Glutamatergic neuron (in vitro differentiated cells): Measurements from ENCODE around the gene HTR6. TPM values are rescaled to one million over a fixed set of nuclear protein-coding genes. Genes with fewer than 3 reads are reported as not detected.
"Not testable (repeated sequence)": the region's sequence is repeated elsewhere in the genome, so short reads cannot be mapped to it uniquely, and the experiment has no call there.

Source experiments
- DNase-seq: peaks from one replicate; pipeline ENCODE4 v3.0.0; 2022
- H3K27ac Mint-ChIP-seq: one replicate; pipeline ENCODE4 v1.8.0; 2020; ENCODE audit warnings: mild to moderate bottlenecking, mixed read lengths, inconsistent platforms; ENCODE audit not compliant: unreplicated experiment
- H3K27me3 Mint-ChIP-seq: one replicate; pipeline ENCODE4 v1.8.0; 2020; ENCODE audit warnings: mild to moderate bottlenecking, moderate library complexity, mixed read lengths, inconsistent platforms; ENCODE audit not compliant: unreplicated experiment
- H3K36me3 Mint-ChIP-seq: one replicate; pipeline ENCODE4 v1.8.0; 2020; ENCODE audit warnings: mild to moderate bottlenecking, mixed read lengths, inconsistent platforms; ENCODE audit not compliant: unreplicated experiment
- H3K4me1 Mint-ChIP-seq: one replicate; pipeline ENCODE4 v1.8.0; 2020; ENCODE audit warnings: mild to moderate bottlenecking, low read depth, mixed read lengths, inconsistent platforms; ENCODE audit not compliant: unreplicated experiment
- H3K4me3 Mint-ChIP-seq: one replicate; pipeline ENCODE4 v1.8.0; 2020; ENCODE audit warnings: mild to moderate bottlenecking, mixed read lengths, inconsistent platforms; ENCODE audit not compliant: unreplicated experiment
- H3K9me3 Mint-ChIP-seq: one replicate; pipeline ENCODE4 v1.8.0; 2020; ENCODE audit warnings: mild to moderate bottlenecking, moderate library complexity, mixed read lengths, inconsistent platforms; ENCODE audit not compliant: unreplicated experiment
- total RNA-seq: library from RNA; stranded (reverse); fragmentation: NEBNext Ultra II Directional; extraction: Animal tissue kit (Norgen Biotek cat#: 25700); gene quantifications from one replicate; pipeline ENCODE4 v1.2.1, GENCODE V29; 2021; ENCODE audit not compliant: unreplicated experiment
- TF ChIP-seq, protein P1 (sequence below): fragments of 200-600 bp; sonication (generic); IDR thresholded peaks from one replicate; pipeline ENCODE4 v1.5.0; 2021; ENCODE audit not compliant: partially characterized antibody, unreplicated experiment

HTR6 gene
- total RNA-seq, 1 donor from 2014 or later, result not detected

DNA sequence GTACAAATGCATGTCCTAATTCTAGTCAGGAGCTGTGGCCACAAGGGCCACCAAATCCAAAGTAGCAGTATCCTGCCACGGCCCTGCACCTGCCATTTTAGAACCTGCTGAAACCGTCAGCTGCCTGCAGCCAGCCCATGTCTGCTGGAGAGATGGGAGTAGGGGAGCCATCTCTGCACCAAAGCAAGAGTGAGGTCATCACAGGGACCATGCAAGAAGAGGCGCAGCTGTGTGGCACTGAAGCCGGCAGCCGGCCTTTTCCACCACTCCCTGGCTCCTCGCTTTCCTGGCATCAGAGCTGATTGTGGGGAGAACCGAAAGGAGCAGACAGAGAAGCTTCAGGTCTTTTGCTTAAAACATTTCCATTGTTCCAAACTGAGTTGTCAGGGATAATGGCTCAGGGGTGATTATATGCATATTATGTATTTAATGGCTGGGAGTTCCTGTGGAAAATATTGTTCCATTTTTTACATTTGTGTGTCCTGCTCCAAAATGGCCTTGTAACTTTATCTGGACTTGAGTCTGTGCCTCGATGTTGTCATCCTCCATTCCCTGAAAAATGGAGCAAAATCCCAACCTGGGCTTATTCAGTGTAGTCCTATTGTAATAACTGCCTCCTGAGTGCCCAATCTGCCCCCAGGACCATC, 39.3 kb upstream of the HTR6 start:
- H3K27me3 Mint-ChIP-seq, result no peaks in the 10 kb centered on the region

DNA sequence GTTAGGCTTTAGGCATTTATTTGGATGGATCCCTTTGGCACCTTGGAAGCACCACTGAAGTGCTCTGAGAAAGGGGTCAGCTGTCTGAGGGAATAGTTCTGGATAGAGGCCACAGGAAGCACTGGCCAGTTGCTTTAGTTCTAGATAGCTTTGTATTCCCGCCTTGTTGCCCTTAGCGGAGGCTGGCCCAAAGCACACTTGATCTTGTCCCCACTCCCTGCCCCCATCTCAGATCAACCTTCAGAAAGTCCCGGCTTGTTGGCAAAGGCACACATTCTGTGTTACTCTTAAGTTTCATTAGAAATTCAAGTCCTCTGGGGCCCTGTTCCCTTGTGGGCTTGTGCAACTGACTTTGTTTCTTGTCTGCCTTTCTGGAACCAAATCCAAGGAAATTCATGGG, 35.8 kb upstream of the HTR6 start:
- Mint-ChIP-seq H3K27me3 (no peaks in the 10 kb centered on the region), H3K4me3 (no peak overlapping the region), H3K9me3 (peaks cover 2% of the 10 kb centered on the region), H3K4me1 (peaks cover 3% of the 10 kb centered on the region), H3K27ac (no peak overlapping the region), H3K36me3 (peaks cover 5% of the 10 kb centered on the region)
- TF ChIP-seq, protein P1, sequence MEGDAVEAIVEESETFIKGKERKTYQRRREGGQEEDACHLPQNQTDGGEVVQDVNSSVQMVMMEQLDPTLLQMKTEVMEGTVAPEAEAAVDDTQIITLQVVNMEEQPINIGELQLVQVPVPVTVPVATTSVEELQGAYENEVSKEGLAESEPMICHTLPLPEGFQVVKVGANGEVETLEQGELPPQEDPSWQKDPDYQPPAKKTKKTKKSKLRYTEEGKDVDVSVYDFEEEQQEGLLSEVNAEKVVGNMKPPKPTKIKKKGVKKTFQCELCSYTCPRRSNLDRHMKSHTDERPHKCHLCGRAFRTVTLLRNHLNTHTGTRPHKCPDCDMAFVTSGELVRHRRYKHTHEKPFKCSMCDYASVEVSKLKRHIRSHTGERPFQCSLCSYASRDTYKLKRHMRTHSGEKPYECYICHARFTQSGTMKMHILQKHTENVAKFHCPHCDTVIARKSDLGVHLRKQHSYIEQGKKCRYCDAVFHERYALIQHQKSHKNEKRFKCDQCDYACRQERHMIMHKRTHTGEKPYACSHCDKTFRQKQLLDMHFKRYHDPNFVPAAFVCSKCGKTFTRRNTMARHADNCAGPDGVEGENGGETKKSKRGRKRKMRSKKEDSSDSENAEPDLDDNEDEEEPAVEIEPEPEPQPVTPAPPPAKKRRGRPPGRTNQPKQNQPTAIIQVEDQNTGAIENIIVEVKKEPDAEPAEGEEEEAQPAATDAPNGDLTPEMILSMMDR, result no peak
- DNase-seq, result no peak

More for the DNA sequence above, 39.3 kb upstream of the HTR6 start:
- Mint-ChIP-seq H3K27ac (no peak overlapping the region), H3K4me3 (no peak overlapping the region), H3K36me3 (peaks cover 5% of the 10 kb centered on the region), H3K4me1 (peaks cover 6% of the 10 kb centered on the region), H3K9me3 (peaks cover 2% of the 10 kb centered on the region)
- DNase-seq, result no peak
- TF ChIP-seq, protein P1, result no peak

DNA sequence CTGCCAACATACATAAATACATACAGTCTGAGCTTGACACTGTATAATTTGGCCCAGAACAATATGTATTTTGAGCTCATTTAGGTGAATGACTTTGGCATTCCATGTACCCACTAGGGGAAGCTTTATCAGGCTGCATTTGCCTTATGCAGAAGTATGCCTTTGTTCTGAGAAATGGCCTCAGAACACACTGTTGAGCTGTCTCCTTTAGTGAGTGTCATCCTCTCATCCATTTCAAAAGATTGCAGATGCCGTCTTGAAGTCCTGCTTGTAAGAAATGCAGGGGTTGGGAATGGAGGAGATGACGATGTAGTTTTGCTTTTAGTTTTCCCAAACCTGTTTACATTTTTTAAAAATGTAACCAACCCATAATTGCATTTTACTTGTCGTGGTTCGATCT, 35.3 kb upstream of the HTR6 start:
- Mint-ChIP-seq H3K27ac (no peak overlapping the region), H3K27me3 (no peaks in the 10 kb centered on the region), H3K9me3 (peaks cover 2% of the 10 kb centered on the region), H3K4me1 (peaks cover 3% of the 10 kb centered on the region), H3K36me3 (peaks cover 5% of the 10 kb centered on the region), H3K4me3 (no peak overlapping the region)
- no peak for DNase-seq
- TF ChIP-seq, protein P1, result no peak

DNA sequence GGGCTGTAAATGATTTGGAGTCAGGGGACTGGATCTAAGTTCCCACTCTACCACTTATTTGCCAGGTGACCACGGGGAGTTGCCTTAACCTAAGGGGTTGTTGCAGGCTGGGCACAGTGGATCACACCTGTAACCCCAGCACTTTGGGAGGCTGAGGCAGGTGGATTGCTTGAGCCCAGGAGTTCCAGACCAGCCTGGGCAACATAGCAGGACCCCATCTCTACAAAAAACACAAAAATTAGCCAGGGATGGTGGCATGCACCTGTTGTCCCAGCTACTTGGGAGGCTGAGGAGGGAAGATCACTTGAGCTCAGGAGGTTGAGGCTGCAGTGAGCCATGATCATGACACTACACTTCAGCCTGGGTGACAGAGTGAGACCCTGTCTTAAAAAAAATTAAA, 34.5 kb upstream of the HTR6 start:
- H3K27ac Mint-ChIP-seq, H3K36me3 Mint-ChIP-seq, DNase-seq, H3K4me1 Mint-ChIP-seq, H3K27me3 Mint-ChIP-seq, H3K4me3 Mint-ChIP-seq, H3K9me3 Mint-ChIP-seq: not testable (repeated sequence)

DNA sequence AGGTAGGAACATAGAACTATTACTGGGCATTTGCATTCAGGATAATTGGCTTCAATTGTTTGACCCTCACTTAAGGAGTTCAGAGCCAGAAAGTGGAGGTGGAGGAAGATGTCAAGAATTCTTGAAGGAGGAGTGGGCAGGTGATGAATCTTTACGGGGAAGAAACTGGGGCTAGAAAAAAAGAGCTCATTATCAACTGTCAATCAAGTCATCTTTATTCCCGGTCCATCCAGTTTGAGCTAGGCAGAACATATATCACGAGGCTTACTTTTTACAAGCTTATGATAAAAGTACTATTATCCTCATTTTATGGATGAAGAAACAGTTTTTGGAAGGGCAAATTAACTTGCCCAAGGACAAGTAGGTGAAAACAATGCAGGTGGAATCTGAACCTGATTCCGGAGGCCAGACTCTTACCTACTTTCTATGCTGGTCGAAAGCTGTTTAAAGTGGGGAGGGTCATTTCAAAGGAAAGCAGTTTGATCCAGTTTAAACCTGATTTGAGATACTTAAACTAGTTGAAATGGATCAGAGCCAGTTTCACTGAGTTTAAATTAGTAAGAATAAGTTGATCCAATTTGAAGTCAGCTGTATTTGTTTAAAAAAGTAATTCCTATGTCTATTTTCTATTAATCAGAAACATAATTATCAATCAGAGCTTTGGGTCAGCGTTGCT, 33.8 kb upstream of the HTR6 start:
- H3K27ac Mint-ChIP-seq, result no peak overlapping the region

More for the DNA sequence above, 33.8 kb upstream of the HTR6 start:
- H3K36me3 Mint-ChIP-seq, result peaks cover 5% of the 10 kb centered on the region
- H3K4me1 Mint-ChIP-seq, result peaks cover 2% of the 10 kb centered on the region
- H3K9me3 Mint-ChIP-seq, result no peaks in the 10 kb centered on the region
- H3K4me3 Mint-ChIP-seq, result no peak overlapping the region
- TF ChIP-seq, protein P1, result no peak
- no peak for DNase-seq
- no peaks in the 10 kb centered on the region for H3K27me3 Mint-ChIP-seq
